GM21360 (cell line): ENCODE results near the gene MAN1C1.

Experiments used
- ATAC-seq: cut with Tn5 transposase; IDR thresholded peaks from one replicate; pipeline ENCODE4 v1.9.1; 2021; ENCODE audit warnings: mild to moderate bottlenecking, moderate library complexity; ENCODE audit not compliant: unreplicated experiment

MAN1C1 gene

GRCh38 chr1:25710583-25711347, 94.2 kb downstream of the MAN1C1 start:
- ATAC-seq, result no peak

- no peak for ATAC-seq
Measured at GRCh38 chr1:25711555-25712298, 95.1 kb downstream of the MAN1C1 start.

- no peak for ATAC-seq
Measured at GRCh38 chr1:25712299-25712970, 95.8 kb downstream of the MAN1C1 start.

GRCh38 chr1:25713961-25714360, 97.4 kb downstream of the MAN1C1 start:
- no peak for ATAC-seq

GRCh38 chr1:25714372-25714931, 97.9 kb downstream of the MAN1C1 start:
- ATAC-seq, result no peak

- ATAC-seq, result no peak
Measured at GRCh38 chr1:25715888-25716287, 99.3 kb downstream of the MAN1C1 start.

- ATAC-seq, result no peak
Measured at GRCh38 chr1:25716320-25716719, 99.7 kb downstream of the MAN1C1 start.

- no peak for ATAC-seq
Measured at GRCh38 chr1:25718732-25719131, 102.1 kb downstream of the MAN1C1 start.

- ATAC-seq, result no peak
Measured at GRCh38 chr1:25720624-25721023, 104.0 kb downstream of the MAN1C1 start.

GRCh38 chr1:25723250-25723880, 106.8 kb downstream of the MAN1C1 start:
- ATAC-seq, result no peak

- ATAC-seq, result no peak
Measured at GRCh38 chr1:25724201-25724600, 107.6 kb downstream of the MAN1C1 start.

GRCh38 chr1:25724966-25725365, 108.4 kb downstream of the MAN1C1 start:
- no peak for ATAC-seq

- ATAC-seq, result no peak
Measured at GRCh38 chr1:25725482-25725881, 108.9 kb downstream of the MAN1C1 start.

GRCh38 chr1:25727088-25727487, 110.5 kb downstream of the MAN1C1 start:
- ATAC-seq, result no peak

GRCh38 chr1:25727635-25728286, 111.2 kb downstream of the MAN1C1 start:
- no peak for ATAC-seq

GRCh38 chr1:25728301-25728935, 111.8 kb downstream of the MAN1C1 start:
- ATAC-seq, result no peak

- ATAC-seq, result no peak
Measured at GRCh38 chr1:25729045-25729444, 112.5 kb downstream of the MAN1C1 start.

- no peak for ATAC-seq
Measured at GRCh38 chr1:25729790-25730644, 113.4 kb downstream of the MAN1C1 start.

GRCh38 chr1:25731148-25731547, 114.6 kb downstream of the MAN1C1 start:
- ATAC-seq, result no peak
